ENCODE data around the gene NRG3.

Gene NRG3

DNA sequence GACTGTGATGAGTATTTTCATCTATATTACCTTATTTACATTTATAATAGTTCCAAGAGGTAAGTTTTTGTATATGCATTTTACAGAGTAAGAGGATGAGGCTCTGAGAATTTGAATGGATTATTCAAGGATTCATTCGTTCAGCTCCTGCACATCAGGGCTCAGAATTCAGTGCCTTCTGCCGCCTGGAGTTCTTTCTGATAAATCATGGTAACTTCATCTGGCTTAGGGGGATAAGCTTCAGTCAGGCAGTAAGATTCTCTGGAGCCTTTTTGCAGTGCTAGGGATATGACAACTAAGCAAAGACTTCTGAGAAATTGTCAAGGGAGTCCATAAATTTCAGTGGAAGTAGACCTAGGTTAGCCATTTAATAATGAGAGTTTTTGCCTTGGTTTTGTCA, 668.6 kb downstream of the NRG3 start:
- DNase-seq (ENCODE audit: insufficient read length, low spot score) = no peak
- no peak for FAIRE-seq

DNA sequence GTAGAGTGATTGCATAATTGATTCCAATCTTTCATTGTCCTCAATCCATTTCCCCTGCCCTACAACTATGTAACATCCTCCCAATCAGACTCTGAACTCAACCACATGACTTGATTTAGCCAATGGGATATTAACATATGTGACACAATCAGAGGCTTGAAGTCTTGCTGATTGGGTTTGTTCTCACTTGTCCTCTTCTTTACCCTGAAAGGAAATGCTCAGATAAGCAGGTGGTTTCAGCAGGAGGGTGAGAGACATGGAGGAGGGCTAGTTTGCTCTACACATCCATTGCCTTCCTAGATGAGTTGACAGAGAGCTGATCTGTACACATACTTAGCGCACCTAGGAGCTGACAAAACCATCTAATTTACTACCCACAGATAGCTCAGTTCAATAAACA, 669.4 kb downstream of the NRG3 start:
- DNase-seq (ENCODE audit: insufficient read length, low spot score) (no peak), FAIRE-seq (no peak)

DNA sequence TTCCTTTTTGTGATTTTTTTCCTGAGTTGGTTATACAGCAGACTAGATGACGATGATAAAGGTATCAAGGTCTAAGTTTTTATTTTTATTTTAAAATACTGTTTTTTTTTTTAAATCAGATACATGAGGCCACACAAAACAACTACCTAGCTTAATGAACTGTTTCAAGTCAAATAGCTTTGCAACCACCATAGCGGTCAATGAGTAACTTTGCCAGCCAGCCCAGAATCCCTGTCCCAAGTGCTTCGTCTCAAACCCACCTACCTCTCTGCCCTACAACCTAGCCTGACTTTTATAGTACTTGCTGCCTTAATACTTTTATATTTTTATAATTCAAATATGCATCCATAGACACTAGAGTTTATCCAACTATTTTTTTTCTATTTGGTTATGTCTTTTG, 676.5 kb downstream of the NRG3 start:
- DNase-seq (ENCODE audit: insufficient read length, low spot score) (no peak), FAIRE-seq (no peak)

DNA sequence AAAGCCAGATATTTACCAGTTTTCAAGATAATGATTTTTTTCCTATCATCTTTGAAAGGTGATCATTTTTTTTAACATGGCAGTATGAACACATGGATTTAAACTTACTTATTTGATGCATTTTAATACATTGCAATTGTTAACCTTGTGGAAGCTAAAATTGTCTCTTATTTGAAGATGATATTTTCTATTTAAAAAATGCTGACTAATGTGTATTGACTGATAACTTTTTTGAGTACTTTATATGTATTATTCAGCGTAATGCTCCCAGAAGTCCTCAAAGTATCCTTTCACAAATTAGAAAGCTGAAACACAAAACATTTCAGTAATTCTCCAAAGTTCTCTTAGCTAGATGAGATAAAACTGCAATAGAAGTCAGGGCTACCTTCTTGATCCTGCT, 677.3 kb downstream of the NRG3 start:
- DNase-seq (ENCODE audit: insufficient read length, low spot score) (no peak), FAIRE-seq (no peak)

DNA sequence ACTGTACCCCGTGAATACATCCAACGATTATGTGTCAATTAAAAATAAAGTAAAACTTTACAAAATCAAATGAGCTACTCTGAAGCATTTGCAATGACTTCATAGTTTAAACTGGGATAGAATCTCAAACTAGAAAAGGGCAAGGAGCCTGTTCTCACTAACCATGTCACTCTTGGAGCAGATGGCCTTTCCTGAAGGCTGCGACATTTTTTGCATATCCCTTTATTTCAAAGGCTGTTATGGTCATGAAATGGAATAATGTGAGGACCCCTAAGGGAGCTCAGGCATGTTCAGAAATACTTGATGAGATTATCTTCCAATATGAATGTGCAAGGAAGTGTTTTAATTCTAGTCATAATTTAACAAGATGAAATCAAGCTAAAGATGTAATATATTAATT, 679.4 kb downstream of the NRG3 start:
- FAIRE-seq (no peak), DNase-seq (ENCODE audit: insufficient read length, low spot score) (no peak)

GRCh38 chr10:82558014-82558607, 683.1 kb downstream of the NRG3 start:
- FAIRE-seq = no peak
- no peak for DNase-seq (ENCODE audit: insufficient read length, low spot score)

- FAIRE-seq (no peak), DNase-seq (ENCODE audit: insufficient read length, low spot score) (no peak)
These were observed 689.6 kb downstream of the NRG3 start for GRCh38 chr10:82564353-82565196.

DNA sequence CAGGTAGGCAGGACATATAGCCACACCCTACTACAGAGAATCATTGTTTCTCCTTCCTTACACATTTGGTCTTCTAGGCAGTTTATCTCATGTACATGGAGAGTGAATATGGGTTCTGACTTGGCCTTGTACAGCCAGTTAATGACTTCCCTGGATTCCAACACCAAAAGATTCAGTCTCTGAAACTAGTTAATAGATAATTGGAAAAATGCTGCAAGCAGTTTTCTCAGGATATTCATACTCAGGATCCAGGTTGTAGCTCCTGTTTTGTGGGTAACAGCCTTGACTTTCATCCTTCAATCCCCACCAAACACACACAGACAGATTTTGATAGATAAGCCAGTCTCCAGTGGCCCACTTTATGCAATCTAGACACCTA, 690.2 kb downstream of the NRG3 start:
- DNase-seq (ENCODE audit: insufficient read length, low spot score) (no peak), FAIRE-seq (no peak)

DNA sequence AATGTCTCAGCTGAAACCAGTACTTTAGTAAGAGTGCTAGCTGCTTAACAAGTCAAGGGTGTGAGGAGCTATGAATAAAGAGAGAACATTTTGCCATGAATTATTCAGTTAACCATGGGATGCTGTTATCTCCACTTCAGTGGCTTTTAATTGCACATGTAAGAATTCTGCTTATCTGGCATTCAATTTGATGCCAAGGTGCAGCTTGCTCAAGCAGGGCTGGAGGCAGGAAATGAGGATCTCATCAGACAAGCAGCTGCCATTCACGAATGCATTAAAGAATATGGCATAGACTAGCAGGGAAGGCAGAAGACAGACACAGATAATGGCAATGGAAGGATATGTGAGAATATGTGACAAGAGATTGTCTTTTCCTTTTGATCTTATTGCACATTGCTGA, 697.8 kb downstream of the NRG3 start:
- no peak for FAIRE-seq
- DNase-seq (ENCODE audit: insufficient read length, low spot score) = no peak

DNA sequence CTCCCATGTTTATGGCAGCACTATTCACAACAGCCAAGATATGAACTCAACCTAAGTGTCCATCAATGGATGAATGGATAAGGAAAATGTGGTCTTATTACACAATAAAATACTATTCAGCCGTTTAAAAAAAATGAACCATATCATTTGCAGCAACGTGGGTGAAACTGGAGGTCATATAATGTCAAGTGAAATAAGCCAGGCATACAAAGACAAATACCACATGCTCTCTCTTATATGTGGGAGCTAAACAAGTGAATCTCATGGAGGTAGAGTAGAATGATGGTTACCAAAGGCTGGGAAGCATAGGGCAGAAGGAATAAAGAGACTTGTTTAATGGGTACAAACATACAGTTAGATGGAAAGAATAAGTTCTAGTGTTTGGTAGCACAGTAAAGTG, 699.1 kb downstream of the NRG3 start:
- FAIRE-seq = no peak
- no peak for DNase-seq (ENCODE audit: insufficient read length, low spot score)

DNA sequence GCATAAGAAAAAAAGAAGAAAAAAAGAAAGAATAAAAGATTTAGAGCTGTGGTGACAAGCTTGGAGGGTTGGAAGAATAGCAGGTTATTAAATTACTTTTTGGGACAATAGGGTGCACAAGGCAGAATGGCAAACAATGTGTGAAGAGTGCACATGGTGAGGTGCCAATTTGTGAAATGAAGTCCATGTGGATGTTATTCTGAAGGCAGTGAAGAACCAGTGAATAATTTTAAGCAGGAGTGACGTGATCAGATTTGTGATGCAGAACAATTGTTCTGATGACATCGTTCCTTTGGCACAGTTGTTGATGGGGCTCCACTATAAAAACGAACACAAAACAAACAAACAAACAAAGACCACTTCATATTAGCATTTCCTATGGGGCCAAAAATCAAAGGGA, 700.3 kb downstream of the NRG3 start:
- FAIRE-seq (no peak), DNase-seq (ENCODE audit: insufficient read length, low spot score) (no peak)

- FAIRE-seq (no peak), DNase-seq (ENCODE audit: insufficient read length, low spot score) (no peak)
These were observed 701.1 kb downstream of the NRG3 start for GRCh38 chr10:82576093-82576492.

DNA sequence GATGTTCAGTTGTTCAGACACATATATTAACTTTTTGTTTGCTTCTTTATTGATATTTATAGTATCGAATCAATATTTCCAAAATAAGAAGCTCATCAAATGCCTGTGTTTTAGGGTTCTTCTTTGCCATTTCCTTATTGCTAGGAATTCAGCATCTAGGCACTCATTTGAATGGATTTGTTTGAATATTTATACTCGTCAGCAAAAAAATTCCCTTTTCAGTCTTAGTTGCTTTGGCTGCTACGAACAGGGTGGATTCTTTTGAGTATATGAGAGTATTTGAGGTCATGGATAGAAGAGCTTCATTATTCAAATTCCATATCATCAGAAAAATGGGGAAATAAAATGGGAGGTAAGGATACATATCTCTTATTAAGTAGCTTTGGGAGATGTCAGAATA, 706.9 kb downstream of the NRG3 start:
- FAIRE-seq (no peak), DNase-seq (ENCODE audit: insufficient read length, low spot score) (no peak)

DNA sequence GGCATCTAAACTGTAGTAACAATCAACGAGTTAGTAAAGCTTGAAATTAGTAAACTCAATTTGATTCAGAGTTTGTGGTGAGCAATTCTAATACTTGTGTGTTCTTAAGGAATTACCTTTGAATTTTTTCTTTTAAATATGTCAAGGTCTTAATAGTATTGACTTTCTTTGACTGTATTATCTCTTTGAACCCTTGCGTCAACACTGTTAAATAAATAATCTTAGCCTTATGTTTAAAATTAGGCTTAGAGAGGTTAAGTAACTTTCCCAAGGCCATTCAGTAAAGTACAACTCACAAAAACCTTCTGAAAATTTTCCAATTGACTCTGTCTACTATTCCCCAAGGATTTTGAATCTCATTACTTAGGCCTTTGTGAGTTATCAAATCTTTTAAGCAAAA, 716.4 kb downstream of the NRG3 start:
- FAIRE-seq (no peak), DNase-seq (ENCODE audit: insufficient read length, low spot score) (no peak)

DNA sequence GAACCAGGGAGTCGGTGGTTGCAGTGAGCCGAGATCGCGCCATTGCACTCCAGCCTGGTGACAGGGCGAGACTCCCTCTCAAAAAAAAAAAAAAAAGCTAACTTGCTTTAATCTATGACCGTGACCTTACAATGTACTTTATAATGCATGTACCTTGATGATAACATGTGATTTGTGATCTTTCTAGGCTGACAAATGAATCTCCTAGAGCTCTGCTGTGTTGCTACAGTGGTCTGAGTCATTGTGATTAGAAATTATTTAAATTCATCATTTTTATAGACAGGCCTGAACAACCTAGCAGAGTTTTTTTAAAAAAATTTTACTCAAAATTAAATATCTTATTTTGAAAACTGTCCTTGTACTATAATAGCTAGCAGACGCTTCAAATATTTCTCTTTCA, 722.8 kb downstream of the NRG3 start:
- no peak for FAIRE-seq
- no peak for DNase-seq (ENCODE audit: insufficient read length, low spot score)

DNA sequence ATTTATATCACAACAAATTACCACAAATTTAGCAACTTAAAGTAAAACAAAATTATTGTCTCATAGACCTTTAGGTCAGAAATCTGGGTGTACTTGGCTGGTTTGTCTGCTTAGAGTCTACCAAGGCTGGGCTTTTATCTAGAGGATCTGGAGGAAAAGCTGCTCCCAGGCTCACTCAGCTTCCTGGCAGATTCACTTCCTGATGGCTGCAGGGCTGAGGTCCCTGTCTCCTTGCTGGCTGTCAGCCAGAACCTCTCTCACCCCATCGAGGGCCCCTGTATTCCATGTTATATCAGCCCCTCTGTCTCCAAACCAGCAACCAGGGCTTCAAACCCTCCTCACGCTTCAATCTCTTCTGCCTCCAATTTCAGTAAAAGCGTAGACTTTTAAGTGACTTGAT, 734.9 kb downstream of the NRG3 start:
- no peak for DNase-seq (ENCODE audit: insufficient read length, low spot score)
- no peak for FAIRE-seq

GRCh38 chr10:82618007-82618406, 743.0 kb downstream of the NRG3 start:
- DNase-seq (ENCODE audit: insufficient read length, low spot score) = no peak

GRCh38 chr10:82621680-82622079, 746.7 kb downstream of the NRG3 start:
- FAIRE-seq (no peak), DNase-seq (ENCODE audit: insufficient read length, low spot score) (no peak)

More at GRCh38 chr10:82618007-82618406, 743.0 kb downstream of the NRG3 start:
- no peak for FAIRE-seq

- no peak for DNase-seq (ENCODE audit: insufficient read length, low spot score)
- FAIRE-seq = no peak
These were observed 747.5 kb downstream of the NRG3 start for GRCh38 chr10:82622479-82622878.

DNA sequence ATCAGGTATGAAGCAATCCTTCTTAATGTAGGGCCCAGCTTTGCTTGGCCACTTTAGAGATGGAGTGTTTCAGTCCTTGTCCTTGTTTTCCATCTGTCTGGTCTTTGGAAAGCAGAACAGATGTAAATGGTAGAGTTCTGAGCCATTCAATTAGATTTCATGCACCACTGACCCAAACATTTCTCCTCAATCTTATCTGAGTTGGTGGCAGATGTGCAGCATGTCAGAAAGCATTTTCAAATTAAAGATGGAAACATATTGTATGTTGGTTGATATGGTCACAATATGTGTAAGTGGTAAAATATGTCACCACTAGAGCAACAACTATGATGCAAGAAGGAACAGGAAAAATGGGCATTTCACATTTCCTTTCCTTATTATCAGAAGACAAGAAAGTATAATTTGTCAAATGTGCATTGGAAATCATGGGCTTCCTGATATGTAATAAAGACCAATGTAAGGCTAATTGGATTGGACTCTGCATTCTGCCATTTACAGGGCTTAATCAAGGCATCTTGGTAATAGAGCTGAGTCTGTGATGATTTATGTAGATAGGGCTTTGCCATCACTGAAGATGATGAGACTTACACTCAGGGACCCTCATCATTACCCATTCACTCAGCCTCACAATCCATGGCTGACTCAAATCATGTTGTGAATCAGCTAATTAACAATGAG, 750.7 kb downstream of the NRG3 start:
- FAIRE-seq (no peak), DNase-seq (ENCODE audit: insufficient read length, low spot score) (no peak)

- FAIRE-seq = no peak
These were observed 753.4 kb downstream of the NRG3 start for GRCh38 chr10:82628373-82628772.

DNA sequence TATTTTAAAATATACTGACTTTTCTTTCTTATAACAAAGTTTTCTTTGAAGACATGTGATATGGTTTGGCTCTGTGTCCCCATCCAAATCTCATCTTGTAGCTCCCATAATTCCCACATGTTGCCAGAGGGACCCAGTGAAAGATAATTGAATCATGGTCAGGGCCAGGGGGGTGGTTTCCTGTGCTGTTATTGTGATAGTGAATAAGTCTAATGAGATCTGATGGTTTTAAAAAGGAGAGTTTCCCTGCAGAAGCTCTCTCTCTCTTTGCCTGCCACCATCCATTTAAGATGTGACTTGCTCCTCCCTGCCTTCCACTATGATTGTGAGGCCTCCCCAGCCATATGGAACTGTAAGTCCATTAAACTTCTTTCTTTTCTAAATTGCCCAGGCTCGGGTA, 768.1 kb downstream of the NRG3 start:
- DNase-seq (ENCODE audit: insufficient read length, low spot score) (no peak), FAIRE-seq (no peak)

More at GRCh38 chr10:82628373-82628772, 753.4 kb downstream of the NRG3 start:
- no peak for DNase-seq (ENCODE audit: insufficient read length, low spot score)
